SK-MEL-5 (cell line): ENCODE measurements around the gene ZNF804A. TPM values are rescaled to one million over a fixed set of nuclear protein-coding genes. Genes with fewer than 3 reads are reported as not detected.

Experiments used
- DNase-seq: peaks from one replicate; pipeline ENCODE4 v3.0.0-alpha.2; 2016; ENCODE audit warnings: low read depth, low spot score
- in situ Hi-C: cut with HindIII; loops from 2 replicates; pipeline ENCODE4 v1.10.0; 2016; ENCODE audit warnings: low sequenced_read_pairs, high pct_unique_total_duplicates, low pct_unique_long_range_greater_than_20kb
- total RNA-seq: library from RNA; depleted of rRNA; stranded (reverse); fragments of >200 nt; shearing (Covaris generic); gene quantifications from 2 replicates; pipeline ENCODE4 v1.2.3, GENCODE V29; 2014

The ZNF804A gene
- total RNA-seq, 1 experiment from 2014 or later = not detected

GRCh38 chr2:184599054-184599871 lies 934 bp downstream of the ZNF804A start:
- in situ Hi-C loops = no loop called here
- no peak for DNase-seq

GRCh38 chr2:184599872-184600222 lies 1.5 kb downstream of the ZNF804A start:
- in situ Hi-C loops = no loop called here
- DNase-seq = no peak

GRCh38 chr2:184602734-184603133 lies 4.4 kb downstream of the ZNF804A start:
- DNase-seq = no peak
- in situ Hi-C loops = no loop called here

GRCh38 chr2:184610891-184611290 lies 12.6 kb downstream of the ZNF804A start:
- no peak for DNase-seq
- in situ Hi-C loops = no loop called here

- DNase-seq = peak; percentile 54
- in situ Hi-C loops = no loop called here
Measured at GRCh38 chr2:184611361-184612085, 13.2 kb downstream of the ZNF804A start.

- in situ Hi-C loops = no loop called here
- DNase-seq = no peak
Measured at GRCh38 chr2:184620367-184620766, 22.0 kb downstream of the ZNF804A start.

GRCh38 chr2:184624311-184624710 lies 26.0 kb downstream of the ZNF804A start:
- in situ Hi-C loops = no loop called here

GRCh38 chr2:184628051-184628450 lies 29.7 kb downstream of the ZNF804A start:
- in situ Hi-C loops = no loop called here
- DNase-seq = no peak

More at GRCh38 chr2:184624311-184624710, 26.0 kb downstream of the ZNF804A start:
- DNase-seq = no peak

GRCh38 chr2:184633726-184634125 lies 35.4 kb downstream of the ZNF804A start:
- DNase-seq = no peak
- in situ Hi-C loops = no loop called here

- in situ Hi-C loops = no loop called here
- no peak for DNase-seq
Measured at GRCh38 chr2:184637781-184638180, 39.5 kb downstream of the ZNF804A start.

GRCh38 chr2:184644685-184645084 lies 46.4 kb downstream of the ZNF804A start:
- DNase-seq = no peak
- in situ Hi-C loops = no loop called here

GRCh38 chr2:184646177-184646576 lies 47.8 kb downstream of the ZNF804A start:
- in situ Hi-C loops = no loop called here
- no peak for DNase-seq

GRCh38 chr2:184646593-184646992 lies 48.3 kb downstream of the ZNF804A start:
- DNase-seq = no peak
- in situ Hi-C loops = no loop called here

- in situ Hi-C loops = no loop called here
- no peak for DNase-seq
Measured at GRCh38 chr2:184654945-184655344, 56.6 kb downstream of the ZNF804A start.

GRCh38 chr2:184677171-184677570 lies 78.8 kb downstream of the ZNF804A start:
- no peak for DNase-seq
- in situ Hi-C loops = no loop called here

- no peak for DNase-seq
- in situ Hi-C loops = no loop called here
Measured at GRCh38 chr2:184679219-184680018, 81.1 kb downstream of the ZNF804A start.

GRCh38 chr2:184680825-184681224 lies 82.5 kb downstream of the ZNF804A start:
- in situ Hi-C loops = no loop called here
- DNase-seq = no peak

GRCh38 chr2:184681642-184682321 lies 83.5 kb downstream of the ZNF804A start:
- no peak for DNase-seq
- in situ Hi-C loops = no loop called here
